ENCODE data around the gene NCOA3.
"Not testable (repeated sequence)": the region's sequence is repeated elsewhere in the genome, so short reads cannot be mapped to it uniquely, and the experiment has no call there.

The NCOA3 gene

GRCh38 chr20:47475419-47476044 lies 26.2 kb upstream of the NCOA3 start:
- DNase-seq, result no peak

- no peak for DNase-seq
Measured at GRCh38 chr20:47476452-47476851, 25.2 kb upstream of the NCOA3 start.

- DNase-seq, result no peak
Measured at GRCh38 chr20:47479093-47479492, 22.6 kb upstream of the NCOA3 start.

GRCh38 chr20:47479506-47479905 lies 22.2 kb upstream of the NCOA3 start:
- no peak for DNase-seq

GRCh38 chr20:47480239-47480638 lies 21.4 kb upstream of the NCOA3 start:
- DNase-seq, result no peak

- no peak for DNase-seq
Measured at GRCh38 chr20:47480705-47481104, 21.0 kb upstream of the NCOA3 start.

GRCh38 chr20:47481330-47482216 lies 20.1 kb upstream of the NCOA3 start:
- DNase-seq, result no peak

- DNase-seq, result no peak
Measured at GRCh38 chr20:47482705-47483104, 19.0 kb upstream of the NCOA3 start.

- no peak for DNase-seq
Measured at GRCh38 chr20:47484303-47484702, 17.4 kb upstream of the NCOA3 start.

GRCh38 chr20:47487175-47487917 lies 14.3 kb upstream of the NCOA3 start:
- DNase-seq, result no peak

GRCh38 chr20:47489448-47489872 lies 12.2 kb upstream of the NCOA3 start:
- DNase-seq, result no peak

- no peak for DNase-seq
Measured at GRCh38 chr20:47490795-47491194, 10.9 kb upstream of the NCOA3 start.

GRCh38 chr20:47492284-47492683 lies 9.4 kb upstream of the NCOA3 start:
- no peak for DNase-seq

GRCh38 chr20:47493175-47493962 lies 8.3 kb upstream of the NCOA3 start:
- peak; percentile 59 for DNase-seq

GRCh38 chr20:47493963-47494293 lies 7.8 kb upstream of the NCOA3 start:
- DNase-seq, result no peak

GRCh38 chr20:47494606-47495005 lies 7.1 kb upstream of the NCOA3 start:
- DNase-seq, result not testable (repeated sequence)

GRCh38 chr20:47496118-47496517 lies 5.6 kb upstream of the NCOA3 start:
- no peak for DNase-seq

GRCh38 chr20:47498606-47499005 lies 3.1 kb upstream of the NCOA3 start:
- DNase-seq, result no peak

- no peak for DNase-seq
Measured at GRCh38 chr20:47499053-47499452, 2.6 kb upstream of the NCOA3 start.

- not testable (repeated sequence) for DNase-seq
Measured at GRCh38 chr20:47500082-47500481, 1.6 kb upstream of the NCOA3 start.

GRCh38 chr20:47500554-47500953 lies 1.1 kb upstream of the NCOA3 start:
- no peak for DNase-seq

GRCh38 chr20:47501116-47501481 lies 588 bp upstream of the NCOA3 start:
- DNase-seq, result no peak

Data from HCEC 1CT (cell line).